ENCODE results near the gene PANX2. TPM values are rescaled to one million over a fixed set of nuclear protein-coding genes. Genes with fewer than 3 reads are reported as not detected.

PANX2 gene
- total and polyA plus RNA-seq, 4 donors, result 0.39 to 14.8 (median 1.5) TPM

GRCh38 chr22:50218996-50219727 is 48.6 kb downstream of the PANX2 start:
- DNase-seq (ENCODE audit: low spot score), result peak; percentile 72
- H3K27ac ChIP-seq (ENCODE audit: low read depth in 1 of 2, low read length in 2 of 2), result no peak overlapping the region
- no peak overlapping the region for H3K9ac ChIP-seq (ENCODE audit: low read depth in 1 of 2, low read length in 2 of 2)

GRCh38 chr22:50219800-50220602 is 49.5 kb downstream of the PANX2 start:
- Histone ChIP-seq H3K36me3 (ENCODE audit: control insufficient read depth in 4 of 4, insufficient read depth in 3 of 4, low read depth in 1 of 4, low read length in 3 of 4) (peaks cover 38 to 76% (median 44%) of the 10 kb centered on the region in 4 donors), H3K9ac (ENCODE audit: low read depth in 1 of 2, low read length in 2 of 2) (no peak overlapping the region), H3K9me3 (ENCODE audit: control insufficient read depth in 4 of 4, low read length in 3 of 4) (no peaks in the 10 kb centered on the region), H3K27me3 (ENCODE audit: control insufficient read depth in 4 of 4, insufficient read depth in 4 of 4, low read length in 3 of 4) (no peaks in the 10 kb centered on the region), H3K4me3 (ENCODE audit: low read depth in 1 of 3, low read length in 3 of 3) (no peak overlapping the region), H3K27ac (ENCODE audit: low read depth in 1 of 2, low read length in 2 of 2) (no peak overlapping the region), H3K4me1 (ENCODE audit: control insufficient read depth in 4 of 4, insufficient read depth in 4 of 4, low read length in 3 of 4) (peaks cover 4 to 15% (median 7%) of the 10 kb centered on the region in 4 donors)
- 87% methylated on average over 25 of the region's 25 CpGs for WGBS
- no peak for DNase-seq (ENCODE audit: low spot score)
- TF ChIP-seq TAF1 (conservative IDR thresholded peaks at IDR 0.05) (no peak), HNF4G (IDR thresholded peaks at IDR 0.05) (no peak), REST (IDR thresholded peaks at IDR 0.05) (no peak), CTCF (IDR thresholded peaks at IDR 0.05; ENCODE audit: low read depth, low read length, missing input control) (no peak), ATF3 (IDR thresholded peaks at IDR 0.05) (no peak), FOXA1 (IDR thresholded peaks at IDR 0.05) (no peak), RXRA (IDR thresholded peaks at IDR 0.05) (no peak), FOXA2 (IDR thresholded peaks at IDR 0.05) (no peak), EGR1 (IDR thresholded peaks at IDR 0.05; ENCODE audit: low read depth in 2 of 2) (no peak), ZBTB33 (IDR thresholded peaks at IDR 0.05) (no peak), MAX (IDR thresholded peaks at IDR 0.05) (no peak), HNF4A (conservative IDR thresholded peaks at IDR 0.05) (no peak)

More at GRCh38 chr22:50218996-50219727, 48.6 kb downstream of the PANX2 start:
- H3K36me3 ChIP-seq (ENCODE audit: control insufficient read depth in 4 of 4, insufficient read depth in 3 of 4, low read depth in 1 of 4, low read length in 3 of 4), result peaks cover 34 to 77% (median 45%) of the 10 kb centered on the region in 4 donors
- H3K4me3 ChIP-seq (ENCODE audit: low read depth in 1 of 3, low read length in 3 of 3), result no peak overlapping the region
- peaks cover 4 to 15% (median 7%) of the 10 kb centered on the region in 4 donors for H3K4me1 ChIP-seq (ENCODE audit: control insufficient read depth in 4 of 4, insufficient read depth in 4 of 4, low read length in 3 of 4)
- WGBS, result 65% methylated on average over 42 of the region's 42 CpGs
- no peaks in the 10 kb centered on the region for H3K9me3 ChIP-seq (ENCODE audit: control insufficient read depth in 4 of 4, low read length in 3 of 4)
- H3K27me3 ChIP-seq (ENCODE audit: control insufficient read depth in 4 of 4, insufficient read depth in 4 of 4, low read length in 3 of 4), result no peaks in the 10 kb centered on the region
- TF ChIP-seq REST (IDR thresholded peaks at IDR 0.05) (no peak), HNF4A (conservative IDR thresholded peaks at IDR 0.05) (peak; percentile 10 to 55), SP1 (IDR thresholded peaks at IDR 0.05) (peak; percentile 48)
